ENCODE measurements around the gene GRM2. TPM values are rescaled to one million over a fixed set of nuclear protein-coding genes. Genes with fewer than 3 reads are reported as not detected.
"Not testable (repeated sequence)": the region's sequence is repeated elsewhere in the genome, so short reads cannot be mapped to it uniquely, and the experiment has no call there.

Gene GRM2
- total RNA-seq, 2 donors from 2014 or later, result 0.14 to 0.24 TPM

DNA sequence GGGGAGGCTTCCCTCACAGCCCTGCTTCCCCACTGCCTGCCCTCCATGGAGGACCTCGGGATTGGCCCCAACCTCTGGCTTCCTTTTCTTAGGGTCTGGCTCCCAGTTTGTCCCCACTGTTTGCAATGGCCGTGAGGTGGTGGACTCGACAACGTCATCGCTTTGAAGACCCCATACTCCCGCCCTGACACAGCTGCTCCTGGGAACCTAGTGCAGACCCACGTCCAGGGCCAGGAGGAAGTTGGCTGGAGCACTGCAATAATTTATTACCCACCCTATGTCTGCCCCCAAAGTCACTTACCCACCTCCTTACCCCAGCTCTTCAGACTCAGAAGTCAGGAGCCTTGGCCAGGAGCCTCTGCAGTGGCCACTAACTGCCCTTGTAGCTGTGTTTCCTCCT is 11.1 kb downstream of the GRM2 start:
- DNase-seq (ENCODE audit: low spot score), result no peak
- intact Hi-C loops (cut with DNase I), result no loop called here

- intact Hi-C loops (cut with DNase I), result no loop called here
- DNase-seq (ENCODE audit: low spot score), result no peak
Observed at GRCh38 chr3:51718547-51719409, 11.9 kb downstream of the GRM2 start.

GRCh38 chr3:51719410-51720025 is 12.7 kb downstream of the GRM2 start:
- intact Hi-C loops (cut with DNase I), result no loop called here

GRCh38 chr3:51720292-51721061 is 13.6 kb downstream of the GRM2 start:
- no peak for DNase-seq (ENCODE audit: low spot score)
- intact Hi-C loops (cut with DNase I), result no loop called here

More at GRCh38 chr3:51719410-51720025, 12.7 kb downstream of the GRM2 start:
- no peak for DNase-seq (ENCODE audit: low spot score)

GRCh38 chr3:51721062-51721745 is 14.3 kb downstream of the GRM2 start:
- no peak for DNase-seq (ENCODE audit: low spot score)
- intact Hi-C loops (cut with DNase I), result no loop called here

DNA sequence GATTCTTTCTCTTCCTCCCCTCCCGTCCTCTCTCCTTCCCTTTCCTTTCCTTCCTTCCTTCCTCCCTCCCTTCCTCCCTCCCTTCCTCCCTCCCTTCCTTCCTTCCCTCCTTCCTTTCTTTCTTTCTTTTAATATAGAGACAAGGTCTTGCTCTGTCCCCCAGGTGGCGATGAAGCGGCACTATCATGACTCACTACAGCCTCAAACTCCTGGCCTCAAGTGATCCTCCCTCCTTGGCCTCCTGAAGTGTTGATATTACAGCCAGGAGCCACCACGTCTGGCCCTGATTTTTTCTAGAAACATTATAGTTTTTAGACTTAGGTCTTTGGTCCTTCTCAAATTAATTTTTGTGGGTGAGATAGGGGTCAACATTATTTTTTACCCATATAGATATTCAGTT is 15.5 kb downstream of the GRM2 start:
- no peak for DNase-seq (ENCODE audit: low spot score)
- intact Hi-C loops (cut with DNase I), result no loop called here

DNA sequence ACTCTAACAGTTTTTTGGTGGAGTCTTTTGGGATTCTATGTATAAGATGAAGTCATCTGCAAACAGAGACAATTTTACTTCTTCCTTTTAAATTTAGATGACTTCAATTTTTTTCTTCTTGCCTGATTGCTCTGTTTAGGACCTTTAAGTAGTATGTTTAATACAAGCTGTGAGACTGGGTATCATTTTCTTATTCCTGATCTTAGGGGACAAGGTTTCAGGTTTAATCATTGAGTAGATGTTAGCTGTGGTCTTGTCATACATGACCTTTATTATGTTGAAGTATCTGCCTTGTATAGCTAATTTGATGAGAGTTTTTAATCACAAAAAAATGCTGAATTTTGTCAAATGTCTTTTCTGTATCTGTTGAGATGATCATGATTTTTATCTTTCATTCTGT is 20.6 kb downstream of the GRM2 start:
- DNase-seq (ENCODE audit: low spot score), result no peak
- intact Hi-C loops (cut with DNase I), result no loop called here

GRCh38 chr3:51729042-51729633 is 22.3 kb downstream of the GRM2 start:
- no peak for DNase-seq (ENCODE audit: low spot score)
- intact Hi-C loops (cut with DNase I), result no loop called here

DNA sequence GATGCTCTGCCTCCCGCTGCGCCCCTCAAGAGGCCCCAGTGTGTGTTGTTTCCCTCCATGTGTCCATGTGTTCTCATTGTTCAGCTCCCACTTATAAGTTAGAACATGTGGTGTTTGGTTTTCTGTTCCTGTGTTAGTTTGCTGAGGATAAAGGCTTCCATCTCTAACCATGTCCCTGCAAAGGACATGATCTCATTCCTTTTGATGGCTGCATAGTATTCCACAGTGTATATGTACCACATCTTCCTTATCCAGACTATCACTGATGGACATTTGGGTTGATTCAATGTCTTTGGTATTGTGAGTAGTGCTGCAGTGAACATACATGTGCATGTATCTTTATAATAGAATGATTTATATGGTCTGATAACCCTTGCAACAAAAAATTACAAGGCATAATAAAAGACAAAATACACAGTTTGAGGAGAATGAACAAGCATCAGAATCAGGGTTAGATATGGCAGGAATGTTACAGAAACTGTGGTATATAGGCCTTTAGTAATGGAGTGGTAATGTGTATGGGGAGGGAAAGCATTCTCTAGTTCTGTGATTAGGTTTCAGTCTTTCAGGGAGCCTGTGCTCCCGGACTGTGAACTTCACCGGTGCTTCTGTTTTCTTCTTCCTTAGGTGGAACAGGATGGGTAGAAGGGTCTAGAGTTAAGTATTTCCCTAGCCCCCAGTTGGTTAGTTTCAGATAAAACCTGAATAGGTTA is 27.1 kb downstream of the GRM2 start:
- intact Hi-C loops (cut with DNase I), result no loop called here
- DNase-seq (ENCODE audit: low spot score), result no peak

DNA sequence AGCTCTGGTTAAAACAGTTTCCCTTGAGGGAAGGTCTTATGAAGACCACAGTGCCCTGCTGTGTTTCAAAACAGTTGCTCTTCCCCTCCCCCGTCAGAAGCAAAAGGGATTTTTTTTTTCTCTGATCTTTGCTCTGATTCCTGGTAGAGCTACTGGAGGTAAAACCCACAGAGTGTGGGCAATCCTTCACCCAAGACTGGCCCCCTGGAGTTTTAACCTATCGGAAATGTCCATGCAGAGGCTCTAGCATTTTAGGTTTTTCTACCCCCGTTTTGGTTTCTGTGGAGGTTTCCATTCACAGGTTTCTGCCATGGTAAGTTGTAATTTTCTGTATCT is 27.7 kb downstream of the GRM2 start:
- no peak for DNase-seq (ENCODE audit: low spot score)
- intact Hi-C loops (cut with DNase I), result no loop called here

DNA sequence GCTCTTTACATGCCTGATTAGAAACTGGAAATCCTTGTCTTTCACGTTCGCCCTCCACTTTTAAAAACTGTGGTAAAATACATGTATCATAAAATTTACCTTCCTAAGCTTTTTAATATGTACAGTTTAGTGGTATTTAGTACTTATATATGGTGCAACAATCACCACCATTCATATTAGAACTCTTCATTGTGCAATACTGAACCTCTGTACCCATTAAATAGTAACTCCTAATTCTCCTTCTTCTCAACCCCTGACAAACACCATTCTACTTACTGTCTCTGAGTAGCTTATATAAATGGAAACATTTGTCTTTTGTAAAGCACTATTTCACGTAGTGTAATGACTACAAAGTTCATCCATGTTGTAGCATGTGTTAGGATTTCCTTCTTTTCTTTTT is 28.2 kb downstream of the GRM2 start:
- intact Hi-C loops (cut with DNase I), result loop anchor here in 1 of 2 donors (5.0 kb wide), 1 partner anchor 948 kb away; no protein-coding TSS in a partner anchor
- DNase-seq (ENCODE audit: low spot score), result no peak

- DNase-seq (ENCODE audit: low spot score), result no peak
- intact Hi-C loops (cut with DNase I), result loop anchor here in 1 of 2 donors (5.0 kb wide), 1 partner anchor 949 kb away; no protein-coding TSS in a partner anchor
Observed at GRCh38 chr3:51735950-51736349, 29.1 kb downstream of the GRM2 start.

DNA sequence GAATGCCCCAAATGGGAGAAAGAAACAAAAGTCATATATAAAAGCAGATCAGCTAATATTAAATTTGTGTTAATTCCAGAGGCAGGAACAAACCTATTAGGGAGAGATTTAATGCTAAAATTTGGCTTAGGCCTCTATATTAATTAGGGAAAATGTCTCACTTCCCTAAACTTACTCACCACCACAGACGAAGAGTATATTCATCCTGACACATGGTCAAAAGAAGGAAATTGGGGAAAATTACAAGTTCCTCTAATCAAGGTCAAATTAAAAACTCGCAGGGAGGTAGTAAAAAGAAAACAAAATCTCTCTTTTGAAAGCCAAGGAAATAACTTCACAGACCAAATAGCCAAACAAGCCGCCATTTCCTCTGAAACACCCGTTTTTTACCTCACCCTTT is 32.2 kb downstream of the GRM2 start:
- intact Hi-C loops (cut with DNase I), result loop anchor here in 1 of 2 donors (5.0 kb wide), 1 partner anchor 952 kb away; no protein-coding TSS in a partner anchor
- no peak for DNase-seq (ENCODE audit: low spot score)

DNA sequence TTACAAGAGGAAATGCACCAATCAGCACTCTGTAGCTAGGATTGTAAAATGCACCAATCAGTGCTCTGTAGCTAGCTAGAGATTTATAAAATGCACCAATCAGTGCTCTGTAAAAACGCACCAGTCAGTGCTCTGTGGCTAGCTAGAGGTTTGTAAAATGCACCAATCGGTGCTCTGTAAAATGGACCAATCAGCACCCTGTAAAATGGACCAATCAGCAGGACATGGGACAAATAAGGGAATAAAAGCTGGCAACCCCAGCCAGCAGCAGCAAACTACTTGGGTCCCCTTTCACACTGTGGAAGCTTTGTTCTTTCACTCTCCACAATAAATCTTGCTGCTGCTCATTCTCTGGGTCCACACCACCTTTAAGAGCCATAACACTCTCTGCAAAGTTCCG is 35.5 kb downstream of the GRM2 start:
- intact Hi-C loops (cut with DNase I); DNase-seq (ENCODE audit: low spot score): not testable (repeated sequence)

DNA sequence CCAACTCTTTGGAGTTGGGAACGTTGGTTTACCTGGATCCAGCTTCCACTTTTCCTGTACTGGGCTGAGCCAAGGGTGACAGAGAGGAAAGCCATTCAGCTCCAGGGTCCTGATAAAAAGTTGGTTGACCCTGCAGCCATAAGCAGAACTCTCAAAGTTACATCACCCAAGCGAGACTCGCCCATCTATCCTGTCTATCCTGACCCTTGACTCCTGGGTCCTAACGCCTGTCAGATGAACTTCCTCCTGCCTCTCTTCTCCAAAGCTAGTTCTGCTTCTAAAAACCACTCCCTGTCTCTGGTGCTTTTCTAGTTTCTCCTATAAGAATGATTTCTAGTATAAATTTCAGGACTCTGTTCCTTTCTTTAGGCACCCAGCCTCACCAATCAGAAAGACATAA is 36.1 kb downstream of the GRM2 start:
- intact Hi-C loops (cut with DNase I); DNase-seq (ENCODE audit: low spot score): not testable (repeated sequence)

GRCh38 chr3:51747840-51748239 is 41.0 kb downstream of the GRM2 start:
- intact Hi-C loops (cut with DNase I), result no loop called here
- no peak for DNase-seq (ENCODE audit: low spot score)

DNA sequence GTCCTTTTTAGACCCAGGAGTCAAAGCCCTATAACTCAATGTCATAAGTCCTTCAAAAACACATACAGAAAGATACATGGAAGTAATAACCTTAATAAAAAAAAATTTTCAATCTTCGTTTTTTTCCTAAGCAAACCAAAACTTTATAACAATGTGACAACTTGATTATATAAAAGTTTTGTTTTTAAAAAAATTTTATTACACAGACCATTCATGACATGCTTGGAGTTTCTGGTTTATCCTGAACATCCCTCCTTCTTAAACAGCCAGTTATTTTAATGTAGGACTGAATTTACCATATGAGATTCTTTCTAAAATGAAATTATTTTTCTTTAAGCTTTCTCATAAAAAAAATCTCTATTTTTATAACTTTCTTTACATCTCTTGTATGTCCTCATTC is 41.5 kb downstream of the GRM2 start:
- intact Hi-C loops (cut with DNase I), result no loop called here
- no peak for DNase-seq (ENCODE audit: low spot score)

DNA sequence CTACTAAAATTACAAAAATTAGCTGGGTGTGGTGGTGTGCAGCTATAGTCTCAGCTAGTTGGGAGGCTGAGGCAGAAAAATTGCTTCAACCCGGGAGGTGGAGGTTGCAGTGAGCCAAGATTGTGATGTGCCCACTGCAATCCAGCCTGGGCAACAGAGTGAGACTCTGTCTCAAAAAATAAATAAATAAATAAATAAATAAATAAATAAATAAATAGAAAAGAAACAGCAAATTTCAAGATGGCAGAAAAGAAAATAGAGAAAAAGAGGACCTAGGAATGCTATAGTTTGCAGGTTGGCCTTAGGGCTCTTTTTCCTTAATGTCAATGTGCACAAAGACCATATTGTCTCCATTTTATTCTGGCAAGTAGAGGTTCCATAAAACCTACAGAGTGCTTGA is 44.0 kb downstream of the GRM2 start:
- intact Hi-C loops (cut with DNase I), result no loop called here
- DNase-seq (ENCODE audit: low spot score), result no peak

DNA sequence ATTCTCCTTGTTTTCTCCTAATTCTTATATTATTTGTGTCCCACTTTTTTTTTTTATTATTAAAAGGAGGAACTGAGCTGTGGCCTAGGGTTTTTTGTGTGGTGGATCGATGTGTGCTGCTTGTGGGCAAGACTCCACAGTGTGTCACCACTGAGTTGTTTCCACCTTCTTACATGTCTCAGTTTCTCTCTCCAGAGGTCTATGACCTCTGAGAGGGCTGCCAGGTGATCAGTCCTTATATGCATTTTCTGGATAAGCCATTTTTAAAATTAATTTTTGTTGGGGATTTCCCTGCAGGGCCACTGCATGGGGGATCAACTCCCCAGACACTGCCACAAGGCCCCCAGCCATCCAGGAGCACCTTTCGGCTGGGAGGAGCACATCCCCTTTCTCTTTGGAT is 44.4 kb downstream of the GRM2 start:
- no peak for DNase-seq (ENCODE audit: low spot score)
- intact Hi-C loops (cut with DNase I), result no loop called here

Measured in posterior vena cava (tissue), 2 donors.